D721Med (cell line): Measurements from ENCODE around the gene TRIAP1.

Experiments used
- DNase-seq: peaks from one replicate; pipeline ENCODE4 v3.0.0; 2011; ENCODE audit warnings: low spot score; ENCODE audit not compliant: insufficient read length
- FAIRE-seq: peaks from 2 replicates; lab custom pipeline; 2011; peaks lifted over from hg19 to GRCh38; lab: Jason Lieb, UNC
- TF ChIP-seq, protein P1 (sequence below): IDR thresholded peaks from 2 replicates; pipeline ENCODE4 v1.5.1; 2012; ENCODE audit warnings: mild to moderate bottlenecking, control low read depth; ENCODE audit not compliant: insufficient read depth; ENCODE audit errors: missing control alignments

The TRIAP1 gene

DNA sequence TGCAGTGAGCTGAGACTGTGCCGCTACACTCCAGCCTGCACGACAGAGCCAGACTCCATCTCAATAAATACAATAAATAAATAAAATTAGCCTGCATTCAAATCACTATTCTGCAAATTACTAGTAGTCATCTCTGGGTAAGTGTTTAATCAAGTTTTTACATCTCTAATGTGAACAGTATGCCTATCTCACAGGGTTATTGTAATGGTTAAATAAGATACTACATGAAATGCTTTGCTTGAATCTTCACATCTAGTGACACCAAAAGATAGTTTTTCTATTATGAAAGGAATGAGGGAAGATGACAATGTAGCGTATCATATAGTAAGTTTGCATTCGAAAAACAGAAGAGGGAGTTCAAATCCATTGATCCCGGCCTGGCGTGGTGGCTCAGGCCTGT is 21.3 kb upstream of the TRIAP1 start:
- TF ChIP-seq, protein P1, sequence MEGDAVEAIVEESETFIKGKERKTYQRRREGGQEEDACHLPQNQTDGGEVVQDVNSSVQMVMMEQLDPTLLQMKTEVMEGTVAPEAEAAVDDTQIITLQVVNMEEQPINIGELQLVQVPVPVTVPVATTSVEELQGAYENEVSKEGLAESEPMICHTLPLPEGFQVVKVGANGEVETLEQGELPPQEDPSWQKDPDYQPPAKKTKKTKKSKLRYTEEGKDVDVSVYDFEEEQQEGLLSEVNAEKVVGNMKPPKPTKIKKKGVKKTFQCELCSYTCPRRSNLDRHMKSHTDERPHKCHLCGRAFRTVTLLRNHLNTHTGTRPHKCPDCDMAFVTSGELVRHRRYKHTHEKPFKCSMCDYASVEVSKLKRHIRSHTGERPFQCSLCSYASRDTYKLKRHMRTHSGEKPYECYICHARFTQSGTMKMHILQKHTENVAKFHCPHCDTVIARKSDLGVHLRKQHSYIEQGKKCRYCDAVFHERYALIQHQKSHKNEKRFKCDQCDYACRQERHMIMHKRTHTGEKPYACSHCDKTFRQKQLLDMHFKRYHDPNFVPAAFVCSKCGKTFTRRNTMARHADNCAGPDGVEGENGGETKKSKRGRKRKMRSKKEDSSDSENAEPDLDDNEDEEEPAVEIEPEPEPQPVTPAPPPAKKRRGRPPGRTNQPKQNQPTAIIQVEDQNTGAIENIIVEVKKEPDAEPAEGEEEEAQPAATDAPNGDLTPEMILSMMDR, result no peak
- DNase-seq (no peak), FAIRE-seq (no peak)

DNA sequence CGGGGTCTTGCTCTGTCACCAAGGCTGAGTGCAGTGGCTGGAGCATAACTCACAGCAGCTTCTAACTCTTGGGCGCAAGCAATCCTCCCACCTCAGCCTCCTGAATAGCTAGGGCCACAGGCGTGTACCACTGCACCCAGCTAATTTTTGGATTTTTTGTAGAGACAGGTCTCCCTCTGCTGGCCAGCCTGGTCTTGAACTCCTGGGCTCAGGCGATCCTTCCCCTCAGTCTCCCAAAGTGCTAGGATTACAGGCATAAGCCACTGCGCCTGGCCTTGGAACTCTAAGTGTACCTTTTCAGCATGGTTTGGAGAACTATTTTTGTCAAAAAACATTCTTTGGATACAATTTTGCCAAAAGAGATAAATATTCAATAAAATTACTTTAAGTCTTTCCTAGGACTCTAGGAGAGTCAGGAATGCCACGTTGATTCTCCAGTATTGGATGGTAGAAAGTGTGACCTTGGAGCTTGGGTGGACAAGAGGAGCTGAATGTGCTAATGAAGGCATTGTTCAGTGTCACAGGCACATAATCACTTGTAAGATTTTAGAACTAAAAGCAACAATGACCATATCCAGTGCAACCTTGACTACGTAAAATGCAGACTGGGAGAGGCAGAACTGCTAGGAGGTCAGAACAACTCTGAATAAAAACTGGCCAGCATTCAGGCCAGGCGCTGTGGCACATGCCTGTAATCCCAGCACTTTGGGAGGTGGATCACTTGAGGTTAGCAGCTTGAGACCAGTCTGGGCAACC is 20.6 kb upstream of the TRIAP1 start:
- TF ChIP-seq, protein P1, result peak; percentile 59
- FAIRE-seq (no peak), DNase-seq (no peak)

DNA sequence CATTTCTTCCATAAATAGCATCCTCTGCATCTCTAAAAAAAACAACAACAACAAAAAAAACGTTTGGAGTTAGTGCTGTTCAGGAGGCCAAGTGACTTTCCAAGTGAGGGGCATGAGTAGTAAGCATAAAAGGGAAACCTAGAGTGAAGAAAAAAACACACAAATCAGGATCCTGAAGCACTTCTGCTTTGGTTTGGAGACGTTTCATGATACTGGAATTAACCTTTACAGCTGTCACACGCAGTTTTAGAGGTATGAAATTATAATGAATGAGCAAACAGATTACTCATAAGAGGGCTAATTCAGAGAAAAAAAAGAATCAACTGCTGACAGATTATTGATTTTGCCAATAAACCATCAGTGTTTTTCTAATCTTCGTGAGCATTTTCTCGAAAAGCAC is 19.6 kb upstream of the TRIAP1 start:
- TF ChIP-seq, protein P1, result no peak
- FAIRE-seq (no peak), DNase-seq (no peak)

DNA sequence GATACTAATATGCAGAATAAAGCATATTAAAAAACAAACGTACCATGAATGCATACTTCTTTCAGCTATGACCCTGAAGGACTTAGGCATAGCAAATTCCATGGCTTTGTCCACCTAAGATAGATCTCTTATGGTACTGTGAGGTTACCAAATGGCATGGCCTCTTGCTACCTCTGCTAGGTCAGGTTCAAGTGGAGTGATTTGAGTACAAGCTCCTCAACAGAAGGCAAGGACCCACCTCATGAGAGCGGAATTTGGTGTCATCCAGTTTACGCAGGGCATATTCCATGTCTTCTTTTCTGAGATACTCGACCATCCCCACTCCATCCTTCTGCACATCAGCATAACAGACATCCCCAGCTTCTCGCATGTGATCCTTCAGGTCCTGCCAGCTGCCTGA is 17.5 kb upstream of the TRIAP1 start:
- FAIRE-seq (no peak), DNase-seq (no peak)
- TF ChIP-seq, protein P1, result no peak

DNA sequence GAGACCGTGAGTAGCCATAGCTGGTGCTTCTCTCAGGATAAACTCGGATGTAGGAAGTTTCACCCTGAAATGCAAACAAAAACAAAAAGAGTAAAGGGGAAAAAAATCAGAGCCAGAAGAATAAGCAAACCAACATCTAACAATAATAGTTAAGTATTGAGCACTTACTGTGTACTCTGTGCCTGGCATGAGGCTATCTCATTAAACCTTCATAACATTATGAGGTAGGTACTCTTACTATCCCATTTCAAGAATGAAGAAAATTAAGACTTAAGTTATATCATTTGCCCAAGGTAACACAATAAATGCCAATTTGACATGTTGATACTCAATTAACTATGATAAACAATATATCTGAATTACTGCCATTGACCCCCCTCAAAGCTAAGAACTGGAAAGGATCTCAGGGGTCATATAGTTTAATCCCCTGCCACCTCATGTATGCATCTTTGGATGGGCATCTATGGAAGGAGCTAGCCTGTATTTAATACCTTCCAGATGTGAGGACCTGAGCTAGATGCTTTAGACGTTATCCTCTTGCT is 16.0 kb upstream of the TRIAP1 start:
- TF ChIP-seq, protein P1, result no peak
- DNase-seq, result no peak
- no peak for FAIRE-seq

DNA sequence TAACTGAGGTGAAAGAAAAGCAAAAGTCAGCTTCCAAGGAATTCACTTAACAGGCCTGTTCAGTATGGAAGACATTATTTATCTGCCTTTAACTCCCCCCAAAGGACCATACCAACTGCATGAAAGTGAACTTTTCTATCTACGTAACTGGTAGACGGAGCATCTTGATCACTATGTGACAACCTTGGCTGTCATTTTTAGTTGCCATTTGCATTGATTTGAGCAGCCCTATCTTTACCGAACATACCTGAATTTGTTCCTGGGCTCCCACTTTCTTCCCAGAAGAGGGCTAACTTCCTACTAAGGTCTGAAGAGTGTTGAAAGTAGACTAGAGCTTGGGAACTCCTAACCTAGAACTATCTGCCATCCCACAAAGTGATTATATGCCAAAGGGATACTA is 14.0 kb upstream of the TRIAP1 start:
- DNase-seq, result no peak
- FAIRE-seq, result no peak
- TF ChIP-seq, protein P1, result no peak

DNA sequence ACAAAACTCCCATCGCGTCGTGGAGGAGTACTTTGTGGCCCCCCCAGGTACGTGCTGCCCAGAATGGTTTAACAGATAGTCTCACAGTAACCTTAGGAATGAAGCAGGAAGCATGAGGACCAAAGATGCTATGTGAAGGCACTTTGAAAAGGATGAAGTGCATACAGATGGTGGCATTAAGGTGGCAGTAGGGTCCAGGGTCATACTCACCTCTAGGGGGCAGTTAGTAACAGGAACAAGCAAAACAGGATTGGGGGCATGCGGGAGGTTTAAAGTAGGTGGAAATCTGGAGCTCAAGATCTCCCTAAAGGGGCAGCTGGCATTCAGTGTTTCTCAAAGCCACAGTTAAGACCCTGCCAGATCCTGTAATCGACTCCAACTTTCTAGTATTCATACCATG is 10.9 kb upstream of the TRIAP1 start:
- TF ChIP-seq, protein P1, result peak; percentile 36
- DNase-seq, result no peak
- FAIRE-seq, result no peak
